ENCODE data around the gene ZEB1.

- TF ChIP-seq CTCF (IDR thresholded peaks at IDR 0.05) (peak in 3 of 4 experiments; percentile 49 to 64 (median 54)), POLR2A (IDR thresholded peaks at IDR 0.05) (no peak)
These were observed 148.9 kb downstream of the ZEB1 start for GRCh38 chr10:31467791-31468535.

Data from prostate gland (tissue), 2 donors.